Caco-2 (cell line): Measurements from ENCODE around the gene DIO1. TPM values are rescaled to one million over a fixed set of nuclear protein-coding genes. Genes with fewer than 3 reads are reported as not detected.

Experiments
- BruUV-seq: library from RNA; stranded (reverse); fragments of 400-500 nt; replicated peaks from 2 replicates; lab custom pipeline; 2021; lab: Mats Ljungman, UMichigan
- CTCF ChIA-PET: fragments of 300-600 bp; sonication (Branson Sonifier 250); formaldehyde crosslinking; loops from one replicate; lab custom pipeline; 2022; ENCODE audit warnings: antibody characterized with exemption; lab: Charles Lee
- POLR2A ChIA-PET: fragments of 300-600 bp; sonication (Branson Sonifier 250); formaldehyde crosslinking; loops from one replicate; lab custom pipeline; 2022; ENCODE audit warnings: antibody characterized with exemption; lab: Charles Lee
- DNase-seq, 2 experiments: peaks; one replicate each; pipeline versions ENCODE4 v3.0.0 to v3.0.0-alpha.2; 2020 to 2022
- H3K27me3 ChIP-seq: replicated peaks from 2 replicates; pipeline ENCODE4 v1.6.0; 2011; ENCODE audit warnings: low read length; ENCODE audit not compliant: control insufficient read depth, insufficient read depth
- H3K36me3 ChIP-seq: 2 replicates; pipeline ENCODE4 v1.5.1; 2011; ENCODE audit warnings: low read length; ENCODE audit not compliant: control insufficient read depth, insufficient read depth
- H3K4me1 ChIP-seq: fragments of 250-450 bp; sonication (Bioruptor Pico); 2 replicates; pipeline ENCODE4 v1.5.1; 2020; ENCODE audit warnings: mild to moderate bottlenecking
- H3K4me3 ChIP-seq: 2 replicates; pipeline ENCODE4 v1.5.1; 2011; ENCODE audit warnings: low read depth, mild to moderate bottlenecking, control low read depth, low read length
- H3K9me3 ChIP-seq: fragments of 250-450 bp; sonication (Bioruptor Pico); 2 replicates; pipeline ENCODE4 v1.5.1; 2020; ENCODE audit warnings: mild to moderate bottlenecking, moderate library complexity
- H3K27ac Mint-ChIP-seq: one replicate; pipeline ENCODE4 v1.8.0; 2022; ENCODE audit warnings: mixed read lengths; ENCODE audit not compliant: unreplicated experiment
- H3K27me3 Mint-ChIP-seq: one replicate; pipeline ENCODE4 v1.8.0; 2022; ENCODE audit warnings: mixed read lengths; ENCODE audit not compliant: insufficient read depth, unreplicated experiment
- H3K36me3 Mint-ChIP-seq: one replicate; pipeline ENCODE4 v1.8.0; 2022; ENCODE audit warnings: mild to moderate bottlenecking, mixed read lengths; ENCODE audit not compliant: insufficient read depth, unreplicated experiment
- H3K4me1 Mint-ChIP-seq: one replicate; pipeline ENCODE4 v1.8.0; 2022; ENCODE audit warnings: low read depth, mixed read lengths; ENCODE audit not compliant: unreplicated experiment
- H3K4me3 Mint-ChIP-seq: one replicate; pipeline ENCODE4 v1.8.0; 2022; ENCODE audit warnings: mild to moderate bottlenecking, moderate library complexity, mixed read lengths; ENCODE audit not compliant: unreplicated experiment
- H3K9me3 Mint-ChIP-seq: one replicate; pipeline ENCODE4 v1.8.0; 2022; ENCODE audit warnings: mixed read lengths; ENCODE audit not compliant: unreplicated experiment
- intact Hi-C: fragments of 100-400 bp; cut with micrococcal nuclease; formaldehyde crosslinking; loops from one replicate; pipeline ENCODE4 v1.10.0; 2022; ENCODE audit not compliant: unreplicated experiment
- total RNA-seq: library from RNA; stranded (reverse); gene quantifications from 2 replicates; pipeline ENCODE4 v1.2.3, GENCODE V29; 2022
- TF ChIP-seq, protein P1 (sequence below), 2 experiments: fragments of 200-600 bp in 1 of 2; IDR thresholded peaks; 1 replicate in 1 of 2; 2 replicates in 1 of 2; pipeline versions ENCODE4 v1.5.1 to v1.8.0; 2011 to 2022; ENCODE audit warnings: antibody characterized with exemption in 1 of 2, control low read depth in 1 of 2, inconsistent platforms in 1 of 2, low read depth in 1 of 2, low read length in 1 of 2, mild to moderate bottlenecking in 1 of 2, moderate library complexity in 1 of 2; ENCODE audit not compliant: insufficient read depth in 1 of 2, severe bottlenecking in 1 of 2, unreplicated experiment in 1 of 2

The DIO1 gene
- total RNA-seq, 1 experiment from 2014 or later, result 7.1 TPM

- Histone ChIP-seq H3K27me3 (no peaks in the 10 kb centered on the region), H3K36me3 (no peaks in the 10 kb centered on the region), H3K4me1 (no peaks in the 10 kb centered on the region), H3K9me3 (no peaks in the 10 kb centered on the region), H3K4me3 (no peak overlapping the region)
- ChIA-PET POLR2A (no interaction called here), CTCF (no interaction called here)
- no peaks in the 10 kb centered on the region for H3K9me3 Mint-ChIP-seq
- H3K27ac Mint-ChIP-seq, result no peak overlapping the region
- no TSS peak for BruUV-seq
- DNase-seq, result no peak
- TF ChIP-seq, protein P1, sequence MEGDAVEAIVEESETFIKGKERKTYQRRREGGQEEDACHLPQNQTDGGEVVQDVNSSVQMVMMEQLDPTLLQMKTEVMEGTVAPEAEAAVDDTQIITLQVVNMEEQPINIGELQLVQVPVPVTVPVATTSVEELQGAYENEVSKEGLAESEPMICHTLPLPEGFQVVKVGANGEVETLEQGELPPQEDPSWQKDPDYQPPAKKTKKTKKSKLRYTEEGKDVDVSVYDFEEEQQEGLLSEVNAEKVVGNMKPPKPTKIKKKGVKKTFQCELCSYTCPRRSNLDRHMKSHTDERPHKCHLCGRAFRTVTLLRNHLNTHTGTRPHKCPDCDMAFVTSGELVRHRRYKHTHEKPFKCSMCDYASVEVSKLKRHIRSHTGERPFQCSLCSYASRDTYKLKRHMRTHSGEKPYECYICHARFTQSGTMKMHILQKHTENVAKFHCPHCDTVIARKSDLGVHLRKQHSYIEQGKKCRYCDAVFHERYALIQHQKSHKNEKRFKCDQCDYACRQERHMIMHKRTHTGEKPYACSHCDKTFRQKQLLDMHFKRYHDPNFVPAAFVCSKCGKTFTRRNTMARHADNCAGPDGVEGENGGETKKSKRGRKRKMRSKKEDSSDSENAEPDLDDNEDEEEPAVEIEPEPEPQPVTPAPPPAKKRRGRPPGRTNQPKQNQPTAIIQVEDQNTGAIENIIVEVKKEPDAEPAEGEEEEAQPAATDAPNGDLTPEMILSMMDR (IDR thresholded peaks at IDR 0.05; ENCODE audit: insufficient read depth in 1 of 2, low read depth in 1 of 2, low read length in 1 of 2, severe bottlenecking in 1 of 2, unreplicated experiment in 1 of 2), result no peak
- H3K4me1 Mint-ChIP-seq, result no peaks in the 10 kb centered on the region
- peaks cover 6% of the 10 kb centered on the region for H3K36me3 Mint-ChIP-seq
- no peaks in the 10 kb centered on the region for H3K27me3 Mint-ChIP-seq
- intact Hi-C loops, result no loop called here
- H3K4me3 Mint-ChIP-seq, result no peak overlapping the region
These were observed 25.4 kb upstream of the DIO1 start for GRCh38 chr1:53868565-53868964.

GRCh38 chr1:53869454-53870117, 24.4 kb upstream of the DIO1 start:
- H3K27me3 ChIP-seq, result no peaks in the 10 kb centered on the region
- no peaks in the 10 kb centered on the region for H3K9me3 ChIP-seq
- no peak overlapping the region for H3K27ac Mint-ChIP-seq
- POLR2A ChIA-PET, result no interaction called here
- intact Hi-C loops, result no loop called here
- no TSS peak for BruUV-seq
- CTCF ChIA-PET, result no interaction called here
- H3K4me3 ChIP-seq, result no peak overlapping the region
- H3K4me1 Mint-ChIP-seq, result no peaks in the 10 kb centered on the region
- no peak overlapping the region for H3K4me3 Mint-ChIP-seq
- no peaks in the 10 kb centered on the region for H3K9me3 Mint-ChIP-seq
- no peaks in the 10 kb centered on the region for H3K36me3 ChIP-seq
- H3K27me3 Mint-ChIP-seq, result no peaks in the 10 kb centered on the region
- no peak for DNase-seq
- H3K36me3 Mint-ChIP-seq, result peaks cover 6% of the 10 kb centered on the region
- TF ChIP-seq, protein P1 (IDR thresholded peaks at IDR 0.05; ENCODE audit: insufficient read depth in 1 of 2, low read depth in 1 of 2, low read length in 1 of 2, severe bottlenecking in 1 of 2, unreplicated experiment in 1 of 2), result no peak
- H3K4me1 ChIP-seq, result no peaks in the 10 kb centered on the region

DNA sequence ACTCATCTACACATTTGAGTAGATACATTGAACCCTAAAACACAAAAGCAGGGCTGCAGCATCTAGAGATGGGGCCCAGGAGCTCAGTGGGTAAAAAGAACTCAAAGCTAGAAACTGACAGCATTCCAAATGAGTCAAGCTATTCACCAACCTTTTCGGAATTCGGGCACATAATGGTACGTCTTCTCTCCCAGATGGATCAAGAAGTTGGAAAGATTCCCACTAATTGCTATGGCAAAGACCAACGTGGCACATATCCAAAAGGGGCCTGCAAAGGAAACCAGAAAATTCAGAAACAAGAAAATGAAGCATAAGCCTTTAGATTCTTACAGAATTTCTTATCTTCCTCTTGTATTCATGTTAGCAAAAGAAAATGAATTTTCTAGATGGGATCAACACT, 22.8 kb upstream of the DIO1 start:
- TF ChIP-seq, protein P1 (IDR thresholded peaks at IDR 0.05; ENCODE audit: insufficient read depth in 1 of 2, low read depth in 1 of 2, low read length in 1 of 2, severe bottlenecking in 1 of 2, unreplicated experiment in 1 of 2), result no peak
- H3K27ac Mint-ChIP-seq, result no peak overlapping the region
- no peaks in the 10 kb centered on the region for H3K27me3 Mint-ChIP-seq
- H3K9me3 ChIP-seq, result no peaks in the 10 kb centered on the region
- no peaks in the 10 kb centered on the region for H3K4me1 ChIP-seq
- H3K36me3 Mint-ChIP-seq, result peaks cover 6% of the 10 kb centered on the region
- no peaks in the 10 kb centered on the region for H3K27me3 ChIP-seq
- H3K9me3 Mint-ChIP-seq, result no peaks in the 10 kb centered on the region
- no TSS peak for BruUV-seq
- H3K4me3 Mint-ChIP-seq, result no peak overlapping the region
- no peak overlapping the region for H3K4me3 ChIP-seq
- intact Hi-C loops, result no loop called here
- H3K4me1 Mint-ChIP-seq, result no peaks in the 10 kb centered on the region
- CTCF ChIA-PET, result no interaction called here
- H3K36me3 ChIP-seq, result no peaks in the 10 kb centered on the region
- POLR2A ChIA-PET, result no interaction called here
- no peak for DNase-seq
